ENCODE measurements around the gene CHRM5.

The CHRM5 gene

DNA sequence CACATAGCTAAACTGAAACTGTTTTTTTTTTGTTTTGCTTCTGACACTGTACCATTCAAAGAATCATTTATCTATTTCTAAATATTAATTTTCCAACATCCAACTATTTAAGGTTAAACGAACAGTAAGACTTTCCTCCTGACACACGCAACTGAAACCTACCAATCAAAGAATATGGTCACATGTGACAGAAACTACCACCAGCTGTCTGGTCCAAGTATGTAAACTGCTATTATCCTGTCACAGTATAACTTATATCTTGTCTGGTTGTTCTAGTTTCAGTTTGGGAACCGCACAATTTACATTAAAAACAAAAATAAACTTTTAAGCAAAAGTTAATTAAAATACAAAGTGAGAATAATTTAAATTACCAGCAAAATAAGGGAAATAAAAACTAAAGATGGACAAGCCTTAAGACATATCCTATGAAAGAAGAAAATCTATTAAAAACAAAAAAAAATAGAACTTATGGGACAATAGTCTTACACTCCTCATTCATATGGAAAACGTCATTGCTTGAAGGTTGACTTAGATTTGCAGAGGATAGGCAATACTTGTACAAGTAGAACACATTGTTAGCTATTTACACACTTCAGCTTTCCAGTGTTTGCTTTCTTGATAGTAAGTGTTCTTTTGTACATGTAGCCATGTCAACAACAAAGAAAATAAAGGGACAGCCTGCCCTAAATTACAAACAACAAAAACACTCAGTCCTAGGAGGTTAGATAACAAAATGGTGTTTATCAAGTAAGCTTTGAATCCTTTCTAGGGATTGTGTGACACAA lies 26.8 kb upstream of the CHRM5 start:
- DNase-seq (ENCODE audit: low spot score) = no peak
- Histone ChIP-seq H3K27ac (no peak overlapping the region), H3K4me3 (no peak overlapping the region)
- TF ChIP-seq, protein P1, sequence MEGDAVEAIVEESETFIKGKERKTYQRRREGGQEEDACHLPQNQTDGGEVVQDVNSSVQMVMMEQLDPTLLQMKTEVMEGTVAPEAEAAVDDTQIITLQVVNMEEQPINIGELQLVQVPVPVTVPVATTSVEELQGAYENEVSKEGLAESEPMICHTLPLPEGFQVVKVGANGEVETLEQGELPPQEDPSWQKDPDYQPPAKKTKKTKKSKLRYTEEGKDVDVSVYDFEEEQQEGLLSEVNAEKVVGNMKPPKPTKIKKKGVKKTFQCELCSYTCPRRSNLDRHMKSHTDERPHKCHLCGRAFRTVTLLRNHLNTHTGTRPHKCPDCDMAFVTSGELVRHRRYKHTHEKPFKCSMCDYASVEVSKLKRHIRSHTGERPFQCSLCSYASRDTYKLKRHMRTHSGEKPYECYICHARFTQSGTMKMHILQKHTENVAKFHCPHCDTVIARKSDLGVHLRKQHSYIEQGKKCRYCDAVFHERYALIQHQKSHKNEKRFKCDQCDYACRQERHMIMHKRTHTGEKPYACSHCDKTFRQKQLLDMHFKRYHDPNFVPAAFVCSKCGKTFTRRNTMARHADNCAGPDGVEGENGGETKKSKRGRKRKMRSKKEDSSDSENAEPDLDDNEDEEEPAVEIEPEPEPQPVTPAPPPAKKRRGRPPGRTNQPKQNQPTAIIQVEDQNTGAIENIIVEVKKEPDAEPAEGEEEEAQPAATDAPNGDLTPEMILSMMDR (IDR thresholded peaks at IDR 0.05) = no peak

DNA sequence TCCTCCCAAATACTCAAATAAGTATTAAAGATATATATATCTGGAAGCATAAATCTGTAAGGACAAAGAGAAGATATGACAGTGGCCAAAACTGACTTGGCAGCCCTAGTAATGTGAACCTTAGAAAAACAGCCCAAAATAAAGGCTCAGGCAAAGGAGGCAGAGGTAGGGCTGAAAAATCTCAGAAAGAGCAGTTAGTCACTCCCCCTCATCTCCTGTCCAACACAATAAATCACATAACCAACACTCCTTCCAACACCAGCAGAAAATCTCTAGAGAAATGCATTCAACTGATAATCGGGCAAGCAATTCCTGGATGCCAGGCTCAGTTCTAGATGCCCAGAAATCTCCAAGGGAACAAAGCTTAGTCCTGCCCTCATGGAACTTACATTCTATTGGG lies 22.1 kb upstream of the CHRM5 start:
- Histone ChIP-seq H3K4me3 (no peak overlapping the region), H3K27ac (no peak overlapping the region)
- DNase-seq (ENCODE audit: low spot score) = no peak
- TF ChIP-seq, protein P1 (IDR thresholded peaks at IDR 0.05) = no peak

DNA sequence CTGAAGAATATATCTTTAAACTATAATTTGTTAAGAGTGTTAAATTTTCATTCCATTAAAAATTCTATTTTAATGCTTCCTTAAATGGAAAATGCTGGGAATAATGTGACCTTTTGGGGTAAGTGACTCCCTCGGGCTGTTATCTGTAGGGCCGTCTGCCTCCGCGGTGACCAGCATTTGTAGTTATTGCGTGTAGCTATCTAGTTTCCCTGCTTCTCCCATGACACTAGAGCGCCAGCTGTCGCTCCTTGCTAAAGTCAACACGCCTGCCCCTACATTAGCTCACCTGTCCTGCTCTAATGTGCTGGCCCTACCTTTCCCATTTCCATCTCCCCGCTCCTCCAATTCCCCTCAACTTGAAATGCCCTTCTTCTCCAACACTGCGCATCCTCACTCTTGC lies 12.4 kb upstream of the CHRM5 start:
- no peak for DNase-seq (ENCODE audit: low spot score)
- Histone ChIP-seq H3K4me3 (no peak overlapping the region), H3K27ac (no peak overlapping the region)
- TF ChIP-seq, protein P1 (IDR thresholded peaks at IDR 0.05) = no peak

DNA sequence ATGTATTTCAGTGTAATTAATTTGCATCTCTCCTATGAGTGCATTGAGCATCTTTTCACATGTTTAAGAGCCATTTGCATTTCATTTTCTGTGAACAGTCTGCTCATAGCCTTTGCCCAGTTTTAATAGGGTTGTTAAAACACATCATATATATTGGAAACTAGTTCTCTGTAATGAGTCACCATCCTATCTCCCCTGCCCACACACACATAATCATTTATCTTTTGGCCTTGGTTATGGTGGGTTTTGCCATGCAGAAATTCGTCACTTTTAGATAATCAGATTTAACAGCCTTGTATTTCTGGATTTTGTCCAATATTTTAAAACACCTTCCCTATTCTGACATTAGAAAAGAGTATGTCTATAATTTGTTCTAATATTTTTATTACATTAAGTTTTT lies 11.9 kb upstream of the CHRM5 start:
- TF ChIP-seq, protein P1 (IDR thresholded peaks at IDR 0.05) = no peak
- Histone ChIP-seq H3K4me3 (no peak overlapping the region), H3K27ac (no peak overlapping the region)
- DNase-seq (ENCODE audit: low spot score) = no peak

DNA sequence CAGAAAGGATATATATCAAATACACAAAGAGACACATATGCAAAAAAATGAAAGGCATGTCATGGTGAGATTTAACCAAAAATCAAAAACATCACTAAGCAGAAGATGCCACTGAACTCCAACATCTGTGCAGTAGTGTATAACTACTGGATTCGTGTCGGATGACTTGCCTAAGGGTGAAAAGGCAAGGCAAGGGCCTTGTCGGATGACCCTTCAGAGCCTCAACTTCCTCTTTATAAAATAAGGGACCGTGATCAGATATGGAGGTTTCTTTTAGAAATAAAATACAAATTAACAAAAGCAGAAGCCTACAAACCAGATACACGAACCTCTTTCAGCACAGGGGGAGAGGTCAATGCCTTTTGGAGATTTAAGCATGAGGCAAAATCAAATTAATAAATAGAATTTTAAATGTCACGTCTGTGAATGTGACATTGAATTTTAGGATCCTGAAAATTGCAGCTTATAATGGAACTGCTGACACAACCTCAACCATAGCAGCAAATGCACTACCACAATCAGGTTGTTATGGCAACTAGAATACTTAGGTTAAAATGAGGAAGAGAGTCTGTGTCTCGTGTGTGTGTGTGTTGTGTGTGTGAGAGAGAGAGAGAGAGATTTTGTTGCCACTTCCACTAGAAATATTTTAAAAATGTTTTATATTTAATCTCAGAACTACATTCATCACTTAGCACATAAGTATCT lies 8.3 kb upstream of the CHRM5 start:
- no peak overlapping the region for H3K4me3 ChIP-seq
- H3K27ac ChIP-seq = no peak overlapping the region
- TF ChIP-seq, protein P1 (IDR thresholded peaks at IDR 0.05) = no peak
- DNase-seq (ENCODE audit: low spot score) = no peak

DNA sequence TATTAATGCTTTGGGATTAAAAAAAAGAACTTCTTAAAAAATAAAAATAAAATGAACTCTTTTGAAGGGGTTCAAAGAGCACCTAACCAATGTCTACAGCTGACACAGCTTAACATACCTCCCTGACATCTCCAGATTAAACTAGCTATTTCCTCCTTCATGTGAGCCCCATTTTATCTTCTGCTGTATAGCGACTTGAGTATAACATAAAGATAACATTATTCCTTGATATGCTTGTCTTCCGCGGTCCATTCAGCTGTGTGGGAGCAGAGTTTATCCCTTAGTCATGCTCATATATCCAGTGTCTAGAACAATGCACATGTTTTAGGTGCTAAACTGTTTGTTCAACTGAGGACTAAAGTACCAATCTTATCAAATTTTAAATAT lies 7.8 kb upstream of the CHRM5 start:
- H3K4me3 ChIP-seq = no peak overlapping the region
- no peak overlapping the region for H3K27ac ChIP-seq
- TF ChIP-seq, protein P1 (IDR thresholded peaks at IDR 0.05) = no peak
- no peak for DNase-seq (ENCODE audit: low spot score)

Measured in coronary artery (tissue), 2 donors.